ENCODE data around the gene NAT10.
A peak's percentile ranks its signal among the peaks of the same experiment; 100 is the strongest.

NAT10 gene

DNA sequence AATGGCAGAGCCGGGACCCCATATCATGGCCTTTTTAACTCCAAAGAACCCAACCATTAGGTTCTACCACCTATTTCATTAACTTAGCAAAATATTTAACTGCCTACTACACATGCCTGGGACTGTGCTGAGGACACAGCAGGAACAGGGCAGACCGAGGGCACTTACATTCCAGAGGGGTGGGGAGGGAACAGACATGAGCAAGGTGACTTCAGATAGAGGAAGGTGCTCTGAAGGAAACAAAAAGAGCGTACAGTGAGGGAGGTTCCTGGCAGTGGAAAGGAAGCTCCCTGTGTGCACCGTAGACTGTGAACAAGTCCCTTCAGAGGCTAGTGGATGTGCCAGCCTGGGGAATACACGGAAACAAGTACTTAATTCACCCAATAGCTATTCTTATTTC lies 82.8 kb downstream of the NAT10 start:
- DNase-seq (ENCODE audit: low read depth, low spot score) = no peak

DNA sequence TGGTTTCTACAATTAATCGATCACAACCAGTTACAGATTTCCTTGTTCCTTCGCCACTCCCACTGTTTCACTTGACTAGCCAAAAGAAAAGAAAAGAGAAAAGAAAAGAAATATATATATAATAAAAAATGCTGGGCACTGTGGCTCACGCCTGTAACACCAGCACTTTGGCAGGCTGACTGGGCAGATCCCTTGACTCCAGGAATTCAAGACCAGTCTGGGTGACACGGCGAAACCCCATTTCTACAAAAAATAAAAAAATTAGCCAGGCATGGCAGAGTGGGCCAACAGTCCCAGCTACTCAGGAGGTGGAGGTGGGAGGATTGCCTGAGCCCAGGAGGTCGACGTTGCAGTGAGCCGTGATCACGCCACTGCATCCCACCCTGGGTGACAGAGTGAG lies 83.8 kb downstream of the NAT10 start:
- DNase-seq (ENCODE audit: low read depth, low spot score) = no peak

DNA sequence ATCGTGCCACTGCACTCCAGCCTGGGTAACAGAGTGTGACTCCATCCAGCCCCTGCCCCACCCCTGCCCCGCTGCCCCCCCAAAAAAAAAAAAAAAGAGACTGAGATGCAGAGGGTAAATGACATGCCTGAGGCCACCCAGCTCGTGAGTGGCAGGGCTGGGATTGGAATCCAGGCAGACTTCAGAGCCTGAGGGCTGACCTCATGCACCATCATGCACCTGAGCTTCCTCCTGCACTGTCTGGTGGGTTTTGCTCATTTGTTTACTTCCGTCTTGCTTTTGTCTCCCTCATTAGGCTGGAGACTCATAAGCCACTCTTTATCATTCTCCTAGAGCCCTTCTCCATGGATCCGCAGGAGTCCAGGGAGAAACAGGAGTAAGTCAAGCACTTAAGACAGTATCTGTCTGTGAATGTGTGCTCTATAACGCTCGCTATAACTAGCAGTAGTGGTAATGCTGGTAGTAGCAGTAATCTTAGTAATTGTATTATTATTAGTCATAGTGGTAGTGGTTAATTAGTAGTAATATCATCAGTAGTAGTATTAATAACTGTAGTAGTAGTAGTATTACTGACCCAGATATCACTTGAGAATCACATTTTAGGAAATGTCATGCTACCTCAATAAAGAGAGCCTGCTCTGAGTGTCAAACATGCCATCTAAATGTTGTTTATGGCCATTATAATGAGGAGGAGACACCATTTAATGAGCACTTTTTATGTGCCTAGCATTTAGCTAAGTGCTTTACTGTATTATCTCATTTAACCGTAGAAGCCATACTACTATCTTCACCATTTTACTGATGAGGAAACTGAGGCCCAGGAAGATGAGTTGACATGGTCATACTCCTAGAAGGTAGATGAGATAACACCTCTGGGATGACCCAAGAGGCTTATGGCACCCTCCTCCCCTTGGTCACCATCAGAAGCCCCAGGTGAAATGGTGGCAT lies 85.0 kb downstream of the NAT10 start:
- DNase-seq (ENCODE audit: low read depth, low spot score) = no peak

- no peak for DNase-seq (ENCODE audit: low read depth, low spot score)
Measured at GRCh38 chr11:34191578-34191977, 86.1 kb downstream of the NAT10 start.

- DNase-seq (ENCODE audit: low read depth, low spot score) = peak; percentile 96
Measured at GRCh38 chr11:34192481-34193401, 87.3 kb downstream of the NAT10 start.

- no peak for DNase-seq (ENCODE audit: low read depth, low spot score)
Measured at GRCh38 chr11:34194576-34195335, 89.3 kb downstream of the NAT10 start.
